Measurements from ENCODE around the gene ITPRIPL2. TPM values are rescaled to one million over a fixed set of nuclear protein-coding genes. Genes with fewer than 3 reads are reported as not detected.

ITPRIPL2 gene
- total and polyA plus RNA-seq, 2 of the 13 experiments (the other 11 are each of a cell fraction or from before 2014, with no cell fraction given): 5.9 to 12.6 TPM

GRCh38 chr16:19071811-19072777, 41.7 kb upstream of the ITPRIPL2 start (continued):
- no peak for TF ChIP-seq MATR3 (CRISPR knock-in tag; IDR thresholded peaks at IDR 0.05)
- TF ChIP-seq NONO (IDR thresholded peaks at IDR 0.05): no peak
- TF ChIP-seq NONO (CRISPR knock-in tag; conservative IDR thresholded peaks at IDR 0.05): no peak

DNA sequence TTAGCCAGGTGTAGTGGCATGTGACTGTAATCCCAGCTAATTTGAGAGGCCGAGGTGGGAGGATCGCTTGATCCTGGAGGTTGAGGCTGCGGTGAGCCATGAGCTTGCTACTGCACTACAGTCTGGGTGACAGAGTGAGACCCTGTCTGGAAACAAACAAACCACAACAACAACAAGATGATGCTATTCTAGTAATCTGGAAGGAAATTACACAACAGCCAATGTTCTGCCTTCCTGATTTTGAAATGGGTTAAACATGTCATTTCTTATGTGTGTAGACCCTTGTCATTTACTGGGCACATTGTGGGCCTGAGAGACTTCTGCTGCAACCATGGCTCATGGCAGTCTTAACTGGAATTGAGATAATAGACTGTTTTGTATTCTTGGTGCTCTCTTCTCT, 40.4 kb upstream of the ITPRIPL2 start:
- BruUV-seq (replicated peaks): no TSS peak
- H3K36me3 ChIP-seq (replicated peaks in 1 of 2; ENCODE audit: control insufficient read depth in 1 of 2, insufficient read depth in 2 of 2, low read length in 2 of 2): peaks cover 22 to 42% of the 10 kb centered on the region in 2 experiments
- H3K27ac ChIP-seq (ENCODE audit: extremely low read length, insufficient read depth, low read length): no peak overlapping the region
- H3K27me3 ChIP-seq (ENCODE audit: control insufficient read depth in 1 of 2, insufficient read depth in 2 of 2, low read length in 2 of 2): no peaks in the 10 kb centered on the region; a peak in 1 of 5 replicates
- H3K9ac ChIP-seq (ENCODE audit: insufficient read depth, low read depth, low read length): no peak overlapping the region
- POLR2A ChIA-PET: interaction anchor here (2.5 kb wide), 1 partner anchor 90 kb away, joined by 10 read pairs; the partner anchor contains the start of gene TMC7
- H3K4me1 ChIP-seq (ENCODE audit: insufficient read depth, low read length): peaks cover 16% of the 10 kb centered on the region
- CTCF ChIA-PET (ENCODE audit: low intra/inter-chr PET ratio, low total read pairs): interaction anchor here (6.5 kb wide), 1 partner anchor 92 kb away, joined by 172 read pairs; the partner anchor contains the start of gene TMC7
- WGBS (ENCODE audit: low lambda C conversion rate): 98% methylated on average over 3 of the region's 3 CpGs
- peaks cover 7% of the 10 kb centered on the region for H3K79me2 ChIP-seq (ENCODE audit: insufficient read depth, low read length)
- intact Hi-C loops (cut with micrococcal nuclease; ENCODE audit: unreplicated experiment) (no loop called here), in situ Hi-C loops (cut with HindIII; ENCODE audit: extremely low pct_ligation_motif_present, low pct_unique_long_range_greater_than_20kb) (loop anchor here (5.0 kb wide), 1 partner anchor 91 kb away; the partner anchor contains the start of gene TMC7)
- no peak overlapping the region for H3K4me3 ChIP-seq (replicated peaks in 1 of 3; ENCODE audit: insufficient read depth in 1 of 3, low read depth in 2 of 3, low read length in 3 of 3)
- H3K4me2 ChIP-seq (ENCODE audit: low read depth, low read length): no peak overlapping the region
- no peak for ATAC-seq
- no peak for DNase-seq (ENCODE audit: low spot score)
- no peak overlapping the region for H2AFZ ChIP-seq (ENCODE audit: low read length)
- no peaks in the 10 kb centered on the region for H4K20me1 ChIP-seq (ENCODE audit: insufficient read depth, low read length)
- no peak for FAIRE-seq
- no peaks in the 10 kb centered on the region for H3K9me3 ChIP-seq (ENCODE audit: low read length)
- TF ChIP-seq ZNF446 (CRISPR knock-in tag; IDR thresholded peaks at IDR 0.05): no peak
- no peak for TF ChIP-seq ELF3 (CRISPR knock-in tag; IDR thresholded peaks at IDR 0.05)
- no peak for TF ChIP-seq HDAC2 (CRISPR knock-in tag; IDR thresholded peaks at IDR 0.05)
- TF ChIP-seq RNF2 (conservative IDR thresholded peaks at IDR 0.05; ENCODE audit: low read depth): no peak
- no peak for TF ChIP-seq ATF2 (CRISPR knock-in tag; IDR thresholded peaks at IDR 0.05)
- TF ChIP-seq ZNF354B (CRISPR knock-in tag; IDR thresholded peaks at IDR 0.05): no peak
- TF ChIP-seq GTF3A (CRISPR knock-in tag; conservative IDR thresholded peaks at IDR 0.05): no peak
- TF ChIP-seq, protein P1, sequence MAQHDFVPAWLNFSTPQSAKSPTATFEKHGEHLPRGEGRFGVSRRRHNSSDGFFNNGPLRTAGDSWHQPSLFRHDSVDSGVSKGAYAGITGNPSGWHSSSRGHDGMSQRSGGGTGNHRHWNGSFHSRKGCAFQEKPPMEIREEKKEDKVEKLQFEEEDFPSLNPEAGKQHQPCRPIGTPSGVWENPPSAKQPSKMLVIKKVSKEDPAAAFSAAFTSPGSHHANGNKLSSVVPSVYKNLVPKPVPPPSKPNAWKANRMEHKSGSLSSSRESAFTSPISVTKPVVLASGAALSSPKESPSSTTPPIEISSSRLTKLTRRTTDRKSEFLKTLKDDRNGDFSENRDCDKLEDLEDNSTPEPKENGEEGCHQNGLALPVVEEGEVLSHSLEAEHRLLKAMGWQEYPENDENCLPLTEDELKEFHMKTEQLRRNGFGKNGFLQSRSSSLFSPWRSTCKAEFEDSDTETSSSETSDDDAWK (CRISPR knock-in tag; IDR thresholded peaks at IDR 0.05): no peak
- TF ChIP-seq, protein P2, sequence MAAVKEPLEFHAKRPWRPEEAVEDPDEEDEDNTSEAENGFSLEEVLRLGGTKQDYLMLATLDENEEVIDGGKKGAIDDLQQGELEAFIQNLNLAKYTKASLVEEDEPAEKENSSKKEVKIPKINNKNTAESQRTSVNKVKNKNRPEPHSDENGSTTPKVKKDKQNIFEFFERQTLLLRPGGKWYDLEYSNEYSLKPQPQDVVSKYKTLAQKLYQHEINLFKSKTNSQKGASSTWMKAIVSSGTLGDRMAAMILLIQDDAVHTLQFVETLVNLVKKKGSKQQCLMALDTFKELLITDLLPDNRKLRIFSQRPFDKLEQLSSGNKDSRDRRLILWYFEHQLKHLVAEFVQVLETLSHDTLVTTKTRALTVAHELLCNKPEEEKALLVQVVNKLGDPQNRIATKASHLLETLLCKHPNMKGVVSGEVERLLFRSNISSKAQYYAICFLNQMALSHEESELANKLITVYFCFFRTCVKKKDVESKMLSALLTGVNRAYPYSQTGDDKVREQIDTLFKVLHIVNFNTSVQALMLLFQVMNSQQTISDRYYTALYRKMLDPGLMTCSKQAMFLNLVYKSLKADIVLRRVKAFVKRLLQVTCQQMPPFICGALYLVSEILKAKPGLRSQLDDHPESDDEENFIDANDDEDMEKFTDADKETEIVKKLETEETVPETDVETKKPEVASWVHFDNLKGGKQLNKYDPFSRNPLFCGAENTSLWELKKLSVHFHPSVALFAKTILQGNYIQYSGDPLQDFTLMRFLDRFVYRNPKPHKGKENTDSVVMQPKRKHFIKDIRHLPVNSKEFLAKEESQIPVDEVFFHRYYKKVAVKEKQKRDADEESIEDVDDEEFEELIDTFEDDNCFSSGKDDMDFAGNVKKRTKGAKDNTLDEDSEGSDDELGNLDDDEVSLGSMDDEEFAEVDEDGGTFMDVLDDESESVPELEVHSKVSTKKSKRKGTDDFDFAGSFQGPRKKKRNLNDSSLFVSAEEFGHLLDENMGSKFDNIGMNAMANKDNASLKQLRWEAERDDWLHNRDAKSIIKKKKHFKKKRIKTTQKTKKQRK (IDR thresholded peaks at IDR 0.05; ENCODE audit: low read length): no peak
- TF ChIP-seq, protein P3, sequence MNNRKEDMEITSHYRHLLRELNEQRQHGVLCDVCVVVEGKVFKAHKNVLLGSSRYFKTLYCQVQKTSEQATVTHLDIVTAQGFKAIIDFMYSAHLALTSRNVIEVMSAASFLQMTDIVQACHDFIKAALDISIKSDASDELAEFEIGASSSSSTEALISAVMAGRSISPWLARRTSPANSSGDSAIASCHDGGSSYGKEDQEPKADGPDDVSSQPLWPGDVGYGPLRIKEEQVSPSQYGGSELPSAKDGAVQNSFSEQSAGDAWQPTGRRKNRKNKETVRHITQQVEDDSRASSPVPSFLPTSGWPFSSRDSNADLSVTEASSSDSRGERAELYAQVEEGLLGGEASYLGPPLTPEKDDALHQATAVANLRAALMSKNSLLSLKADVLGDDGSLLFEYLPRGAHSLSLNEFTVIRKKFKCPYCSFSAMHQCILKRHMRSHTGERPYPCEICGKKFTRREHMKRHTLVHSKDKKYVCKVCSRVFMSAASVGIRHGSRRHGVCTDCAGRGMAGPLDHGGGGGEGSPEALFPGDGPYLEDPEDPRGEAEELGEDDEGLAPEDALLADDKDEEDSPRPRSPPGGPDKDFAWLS (CRISPR knock-in tag; IDR thresholded peaks at IDR 0.05; ENCODE audit: borderline replicate concordance): no peak
- no peak for TF ChIP-seq RBM22 (optimal IDR thresholded peaks at IDR 0.05; ENCODE audit: low read length)

Data from HepG2 (cell line).